LNCaP clone FGC (cell line): Measurements from ENCODE around the gene AREG.

Experiments
- DNase-seq: peaks from one replicate; pipeline ENCODE4 v3.0.0-alpha.2; 2011; ENCODE audit warnings: low read depth
- H3K4me3 ChIP-seq: 2 replicates; pipeline ENCODE4 v1.5.1; 2011; ENCODE audit warnings: mild to moderate bottlenecking, low read depth, low read length, control low read depth
- CTCF ChIP-seq: IDR thresholded peaks from 2 replicates; pipeline ENCODE4 v1.5.1; 2012; ENCODE audit warnings: mild to moderate bottlenecking; ENCODE audit not compliant: control insufficient read depth, insufficient read depth; ENCODE audit errors: extremely low read depth

The AREG gene

DNA sequence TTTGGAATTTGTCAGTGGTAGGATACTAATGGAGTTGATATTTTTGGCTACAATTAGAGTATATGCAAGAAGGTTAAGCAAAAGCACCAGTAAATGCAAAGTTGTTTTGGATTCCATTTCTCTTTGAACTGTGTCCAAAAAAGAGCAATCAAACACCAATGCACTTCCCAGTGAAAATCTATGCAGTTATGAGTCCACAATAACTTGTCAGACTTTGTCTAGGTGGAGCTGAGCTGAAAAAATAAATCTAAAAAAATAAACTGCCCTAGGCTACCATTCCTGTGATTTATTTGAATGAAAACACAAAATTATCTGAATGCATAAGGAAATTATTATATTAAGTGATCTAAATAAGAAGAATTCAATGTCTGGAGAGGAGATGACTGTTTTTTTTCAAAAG, 37.0 kb upstream of the AREG start:
- TF ChIP-seq CTCF, result no peak
- H3K4me3 ChIP-seq, result no peak overlapping the region
- DNase-seq, result no peak

GRCh38 chr4:74408639-74409038, 36.3 kb upstream of the AREG start:
- no peak overlapping the region for H3K4me3 ChIP-seq
- DNase-seq, result no peak
- TF ChIP-seq CTCF, result no peak

GRCh38 chr4:74410272-74410671, 34.7 kb upstream of the AREG start:
- H3K4me3 ChIP-seq, result no peak overlapping the region
- no peak for DNase-seq
- no peak for TF ChIP-seq CTCF

- no peak for DNase-seq
- no peak overlapping the region for H3K4me3 ChIP-seq
- no peak for TF ChIP-seq CTCF
Measured at GRCh38 chr4:74412225-74412624, 32.7 kb upstream of the AREG start.

DNA sequence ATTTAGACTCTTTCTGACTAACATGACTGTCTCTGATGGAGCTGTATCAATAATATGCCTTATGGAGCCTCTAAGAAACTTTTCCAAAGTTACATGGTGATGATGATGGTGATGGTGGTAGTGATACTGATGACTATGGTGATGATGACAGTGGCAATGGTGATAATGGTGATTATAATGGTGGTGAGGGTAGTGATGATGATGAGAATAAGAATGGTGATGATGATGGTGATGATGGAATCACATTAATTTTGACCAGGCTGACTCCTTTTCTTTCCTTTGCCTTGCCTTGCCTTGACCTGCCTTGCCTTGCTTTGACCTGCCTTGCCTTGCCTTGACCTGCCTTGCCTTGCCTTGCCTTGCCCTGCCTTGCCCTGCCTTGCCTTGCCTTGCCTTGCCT, 31.7 kb upstream of the AREG start:
- no peak for TF ChIP-seq CTCF

GRCh38 chr4:74414149-74414809, 30.7 kb upstream of the AREG start:
- TF ChIP-seq CTCF, result no peak
- peak; percentile 46 for DNase-seq
- no peak overlapping the region for H3K4me3 ChIP-seq

More for the DNA sequence above, 31.7 kb upstream of the AREG start:
- H3K4me3 ChIP-seq, result no peak overlapping the region
- DNase-seq, result no peak
